Colonic mucosa (tissue), 4 donors: Measurements from ENCODE around the gene EFCAB6. TPM values are rescaled to one million over a fixed set of nuclear protein-coding genes. Genes with fewer than 3 reads are reported as not detected.

Source experiments
- DNase-seq: peaks from one replicate; pipeline ENCODE4 v3.0.0-alpha.2; 2020
- H3K27ac ChIP-seq: fragments of 200-600 bp; one replicate; pipeline ENCODE4 v1.8.0; 2021
- H3K27me3 ChIP-seq: fragments of 200-600 bp; one replicate; pipeline ENCODE4 v1.8.0; 2021
- H3K36me3 ChIP-seq: fragments of 200-600 bp; one replicate; pipeline ENCODE4 v1.8.0; 2021
- H3K4me1 ChIP-seq: fragments of 200-600 bp; one replicate; pipeline ENCODE4 v1.8.0; 2021; ENCODE audit warnings: mild to moderate bottlenecking
- H3K4me3 ChIP-seq: fragments of 200-600 bp; one replicate; pipeline ENCODE4 v1.8.0; 2021
- H3K9ac ChIP-seq, 2 donors: one replicate each; pipeline ENCODE4 v1.7.0; 2013; ENCODE audit warnings: control low read depth in 2 of 2, low read depth in 2 of 2, low read length in 2 of 2
- H3K9me3 ChIP-seq: fragments of 200-600 bp; one replicate; pipeline ENCODE4 v1.8.0; 2021
- intact Hi-C: fragments of 100-400 bp; cut with DNase I; formaldehyde crosslinking; loops from one replicate; pipeline ENCODE4 v1.14.1; 2022
- total RNA-seq, 2 donors: library from RNA; stranded (reverse); fragmentation: NEBNext Ultra II Directional in 1 of 2; extraction: Animal tissue kit (Norgen Biotek cat#: 25700) in 1 of 2; gene quantifications; one replicate each; pipeline ENCODE4 v1.2.1, GENCODE V29; 2021
- TF ChIP-seq, protein P1 (sequence below): fragments of 200-600 bp; IDR thresholded peaks from one replicate; pipeline ENCODE4 v1.8.0; 2022; ENCODE audit warnings: antibody characterized with exemption, mild to moderate bottlenecking
- donor health status: healthy.
- donor health status: DM: no; HTN: no; CAD: no.
- donor health status: DM: no; HTN: no; CAD: no.

Gene EFCAB6
- total RNA-seq, 2 donors from 2014 or later = 0.35 to 0.80 TPM

DNA sequence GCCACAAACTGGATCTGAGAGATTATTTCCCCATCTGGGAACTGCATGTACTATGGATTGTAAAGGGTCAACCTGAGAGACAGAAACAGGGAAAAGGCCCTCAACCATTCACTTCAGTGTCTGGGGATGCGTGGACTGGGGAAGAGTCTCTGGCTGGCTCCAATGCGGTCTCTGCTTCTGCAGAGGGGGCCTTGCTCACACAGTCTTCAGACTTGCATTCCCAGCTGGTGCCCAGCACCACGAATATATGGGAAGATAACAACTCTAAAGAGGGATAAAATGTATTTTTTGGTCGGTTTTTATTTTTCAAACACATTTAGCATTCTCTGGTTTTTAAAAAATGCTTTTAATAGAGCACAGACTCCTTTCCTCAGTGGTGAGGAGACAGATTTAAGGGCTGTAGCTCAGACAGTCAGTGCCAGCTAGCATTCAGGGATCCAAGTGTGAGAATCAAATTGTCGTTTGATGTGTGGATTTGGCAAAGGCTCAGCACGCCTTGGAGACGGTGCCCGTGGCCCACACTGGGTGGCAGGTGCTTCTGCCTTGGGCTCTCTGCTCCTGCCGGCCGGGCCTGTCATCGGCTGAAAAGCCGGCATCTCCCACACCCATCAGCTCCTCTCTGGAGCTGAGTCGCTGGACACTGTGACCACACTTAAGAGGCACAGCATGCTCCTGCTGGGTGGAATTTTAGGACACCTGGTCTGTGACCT lies 8.0 kb upstream of the EFCAB6 start:
- no peak for DNase-seq
- TF ChIP-seq, protein P1, sequence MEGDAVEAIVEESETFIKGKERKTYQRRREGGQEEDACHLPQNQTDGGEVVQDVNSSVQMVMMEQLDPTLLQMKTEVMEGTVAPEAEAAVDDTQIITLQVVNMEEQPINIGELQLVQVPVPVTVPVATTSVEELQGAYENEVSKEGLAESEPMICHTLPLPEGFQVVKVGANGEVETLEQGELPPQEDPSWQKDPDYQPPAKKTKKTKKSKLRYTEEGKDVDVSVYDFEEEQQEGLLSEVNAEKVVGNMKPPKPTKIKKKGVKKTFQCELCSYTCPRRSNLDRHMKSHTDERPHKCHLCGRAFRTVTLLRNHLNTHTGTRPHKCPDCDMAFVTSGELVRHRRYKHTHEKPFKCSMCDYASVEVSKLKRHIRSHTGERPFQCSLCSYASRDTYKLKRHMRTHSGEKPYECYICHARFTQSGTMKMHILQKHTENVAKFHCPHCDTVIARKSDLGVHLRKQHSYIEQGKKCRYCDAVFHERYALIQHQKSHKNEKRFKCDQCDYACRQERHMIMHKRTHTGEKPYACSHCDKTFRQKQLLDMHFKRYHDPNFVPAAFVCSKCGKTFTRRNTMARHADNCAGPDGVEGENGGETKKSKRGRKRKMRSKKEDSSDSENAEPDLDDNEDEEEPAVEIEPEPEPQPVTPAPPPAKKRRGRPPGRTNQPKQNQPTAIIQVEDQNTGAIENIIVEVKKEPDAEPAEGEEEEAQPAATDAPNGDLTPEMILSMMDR = no peak
- intact Hi-C loops = loop anchor here (10.0 kb wide), 1 partner anchor 125 kb away; no protein-coding TSS in a partner anchor
- Histone ChIP-seq H3K9me3 (no peaks in the 10 kb centered on the region), H3K9ac (no peak overlapping the region), H3K27ac (no peak overlapping the region), H3K4me3 (no peak overlapping the region), H3K4me1 (no peaks in the 10 kb centered on the region), H3K27me3 (no peaks in the 10 kb centered on the region), H3K36me3 (no peaks in the 10 kb centered on the region)

DNA sequence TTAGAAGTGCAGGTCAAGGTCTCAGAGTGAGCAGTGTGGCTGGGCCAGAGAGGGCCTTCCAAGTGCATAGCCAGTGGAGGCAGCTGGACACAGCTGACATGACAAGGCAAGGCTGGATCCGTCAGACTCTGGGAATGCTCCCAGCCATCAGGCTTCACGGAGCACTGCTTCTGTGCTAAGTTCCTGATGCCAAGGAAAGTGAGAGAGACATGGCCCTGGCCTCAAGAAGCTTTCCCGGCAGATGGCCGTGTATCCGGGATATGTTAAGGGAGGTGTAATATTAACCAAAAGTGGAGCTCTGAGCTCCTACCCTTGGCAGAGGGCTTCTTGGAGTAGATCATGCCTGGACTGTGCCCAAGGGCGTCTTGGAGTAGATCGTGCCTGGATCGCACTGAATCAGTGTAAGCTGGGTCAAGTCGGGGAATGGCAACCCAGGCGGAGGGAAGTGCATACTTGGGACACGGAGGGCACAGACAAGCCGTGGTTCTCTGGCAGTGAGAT lies 7.4 kb upstream of the EFCAB6 start:
- H3K36me3 ChIP-seq = no peaks in the 10 kb centered on the region
- no peaks in the 10 kb centered on the region for H3K9me3 ChIP-seq
- H3K9ac ChIP-seq = no peak overlapping the region
- DNase-seq = no peak
- H3K4me1 ChIP-seq = no peaks in the 10 kb centered on the region
- H3K27me3 ChIP-seq = no peaks in the 10 kb centered on the region
- intact Hi-C loops = no loop called here
- H3K4me3 ChIP-seq = no peak overlapping the region
- TF ChIP-seq, protein P1 = no peak
- no peak overlapping the region for H3K27ac ChIP-seq

DNA sequence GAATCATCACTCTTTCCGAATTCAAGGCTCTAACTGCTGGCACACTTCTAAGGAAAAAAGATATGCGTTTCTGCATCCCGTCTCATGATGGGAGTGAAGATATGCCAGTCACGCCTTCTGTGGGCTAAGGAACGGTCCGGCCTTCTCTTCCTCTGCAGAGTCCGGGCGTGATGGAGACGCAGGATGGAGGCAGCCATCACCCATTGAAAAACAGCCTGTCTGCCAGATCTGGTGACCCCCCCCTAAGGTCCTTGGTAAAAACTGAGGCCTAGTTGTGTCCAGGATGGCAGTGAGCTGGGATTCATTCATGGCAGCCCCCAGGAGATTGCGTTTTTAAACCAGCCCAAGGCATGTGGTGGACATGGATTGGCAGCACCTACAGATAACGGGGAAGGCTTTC lies 6.9 kb upstream of the EFCAB6 start:
- Histone ChIP-seq H3K4me3 (no peak overlapping the region), H3K9me3 (no peaks in the 10 kb centered on the region), H3K27ac (no peak overlapping the region), H3K9ac (no peak overlapping the region), H3K27me3 (no peaks in the 10 kb centered on the region), H3K4me1 (no peaks in the 10 kb centered on the region), H3K36me3 (no peaks in the 10 kb centered on the region)
- intact Hi-C loops = no loop called here
- TF ChIP-seq, protein P1 = no peak
- DNase-seq = no peak

DNA sequence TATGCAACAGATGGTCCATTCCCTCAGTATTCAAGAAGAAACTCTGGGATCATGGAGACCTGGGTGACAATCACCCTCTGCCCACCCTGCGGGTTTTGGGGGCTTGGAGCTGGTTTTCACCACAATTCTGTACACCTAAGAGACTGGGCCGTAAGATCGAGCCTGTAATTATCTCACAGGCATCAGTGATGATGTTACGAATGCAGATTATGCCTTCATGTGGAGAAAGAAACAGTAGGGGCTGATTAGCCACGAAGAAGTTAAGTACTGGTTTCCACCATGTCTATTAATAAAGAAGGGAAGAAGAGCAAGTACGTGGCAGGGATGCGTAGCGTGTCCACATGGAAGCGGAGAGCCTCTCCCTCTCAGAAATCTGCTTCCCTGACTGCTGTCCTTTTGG lies 5.3 kb upstream of the EFCAB6 start:
- TF ChIP-seq, protein P1 = no peak
- H3K27me3 ChIP-seq = no peaks in the 10 kb centered on the region
- DNase-seq = no peak
- no peaks in the 10 kb centered on the region for H3K36me3 ChIP-seq
- H3K27ac ChIP-seq = no peak overlapping the region
- no peak overlapping the region for H3K9ac ChIP-seq
- H3K4me1 ChIP-seq = peaks cover 4% of the 10 kb centered on the region
- no peak overlapping the region for H3K4me3 ChIP-seq
- intact Hi-C loops = no loop called here
- no peaks in the 10 kb centered on the region for H3K9me3 ChIP-seq

DNA sequence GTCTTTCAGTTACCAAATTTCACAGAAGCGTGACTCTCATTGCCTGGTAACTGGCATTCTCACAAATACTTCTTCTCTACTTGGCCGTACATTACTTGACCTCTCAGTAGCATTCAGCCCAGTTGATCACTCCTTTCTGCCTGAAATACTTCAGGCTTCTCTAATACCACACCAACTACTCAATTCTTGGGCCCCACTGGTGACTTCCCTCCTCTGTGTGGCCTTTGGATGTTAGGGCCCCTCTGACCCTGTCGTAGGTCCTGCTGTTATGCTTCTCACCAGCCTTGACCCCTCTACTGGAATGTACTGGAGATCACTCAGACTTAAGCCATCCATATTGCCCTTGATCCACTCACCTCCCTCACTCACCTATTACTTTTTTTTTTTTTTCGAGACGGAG lies 2.2 kb upstream of the EFCAB6 start:
- Histone ChIP-seq H3K4me3 (no peak overlapping the region), H3K36me3 (no peaks in the 10 kb centered on the region), H3K27me3 (no peaks in the 10 kb centered on the region), H3K9me3 (no peaks in the 10 kb centered on the region), H3K4me1 (peaks cover 4% of the 10 kb centered on the region), H3K9ac (no peak overlapping the region), H3K27ac (no peak overlapping the region)
- DNase-seq = no peak
- TF ChIP-seq, protein P1 = no peak
- intact Hi-C loops = no loop called here
